ENCODE data around the gene ARMH3. TPM values are rescaled to one million over a fixed set of nuclear protein-coding genes. Genes with fewer than 3 reads are reported as not detected.

ARMH3 gene
- total and polyA plus RNA-seq, 10 of the 15 experiments (the other 5 are each of a cell fraction or from before 2014, with no cell fraction given): 13.0 to 33.0 (median 16.4) TPM

GRCh38 chr10:101956898-101957297 lies 99.1 kb downstream of the ARMH3 start:
- Histone ChIP-seq H3K27ac (ENCODE audit: control insufficient read depth, insufficient read depth) (no peak overlapping the region), H3K79me2 (ENCODE audit: control insufficient read depth, insufficient read depth, low read length) (no peaks in the 10 kb centered on the region), H3K36me3 (ENCODE audit: control insufficient read depth in 2 of 2, insufficient read depth in 2 of 2, low read length in 1 of 2) (peaks cover 3 to 35% of the 10 kb centered on the region in 2 experiments), H4K20me1 (ENCODE audit: control insufficient read depth, insufficient read depth) (no peaks in the 10 kb centered on the region), H2AFZ (ENCODE audit: control insufficient read depth, low read depth, low read length) (no peak overlapping the region), H3K9me3 (replicated peaks; ENCODE audit: control insufficient read depth, insufficient read depth, low read length) (no peaks in the 10 kb centered on the region; the same call in 2 of the 3 replicates), H3K4me2 (ENCODE audit: control insufficient read depth, insufficient read depth) (no peak overlapping the region), H3K4me1 (ENCODE audit: control insufficient read depth, insufficient read depth, low read length) (no peaks in the 10 kb centered on the region), H3K4me3 (no peak overlapping the region), H3K27me3 (replicated peaks in 1 of 2; ENCODE audit: control insufficient read depth in 2 of 2, insufficient read depth in 2 of 2, low read length in 1 of 2) (no peaks in the 10 kb centered on the region), H3K9ac (ENCODE audit: control insufficient read depth, insufficient read depth, low read length) (no peak overlapping the region)
- intact Hi-C loops (cut with micrococcal nuclease; ENCODE audit: unreplicated experiment) (no loop called here), in situ Hi-C loops (cut with MboI) (no loop called here)
- ChIA-PET SMC1A (ENCODE audit: uncharacterized antibody, unreplicated experiment) (interaction anchor here (0.9 to 8.1 kb wide), 8 partner anchors 11 to 68 kb away, joined by 3 to 45 read pairs (median 4); no protein-coding TSS in a partner anchor), CTCF (interaction anchor here (0.6 to 1.9 kb wide), 6 partner anchors 9 to 55 kb away, joined by 3 to 7 read pairs (median 4); no protein-coding TSS in a partner anchor), POLR2A (interaction anchor here (1.2 to 1.4 kb wide), 3 partner anchors 12 to 45 kb away, joined by 4 to 7 read pairs (median 6); no protein-coding TSS in a partner anchor), RAD21 (ENCODE audit: unreplicated experiment) (interaction anchor here (0.9 to 1.1 kb wide), 3 partner anchors 14 to 67 kb away, joined by 3 read pairs; no protein-coding TSS in a partner anchor)
- BruUV-seq (replicated peaks): no TSS peak
- TF ChIP-seq SUPT20H (IDR thresholded peaks at IDR 0.05; ENCODE audit: borderline replicate concordance, control insufficient read depth, low read depth, low read length): no peak
- no peak for TF ChIP-seq RUNX3 (IDR thresholded peaks at IDR 0.05; ENCODE audit: low read length)
- no peak for TF ChIP-seq YY1 (IDR thresholded peaks at IDR 0.05; ENCODE audit: low read depth, low read length)
- TF ChIP-seq SMAD5 (IDR thresholded peaks at IDR 0.05; ENCODE audit: low read depth): no peak
- no peak for TF ChIP-seq POU2F2 (IDR thresholded peaks at IDR 0.05; ENCODE audit: borderline replicate concordance, low read depth, low read length)
- TF ChIP-seq ZBTB4 (CRISPR knock-in tag; IDR thresholded peaks at IDR 0.05): no peak
- TF ChIP-seq DPF2 (IDR thresholded peaks at IDR 0.05): no peak
- no peak for TF ChIP-seq ZNF384 (IDR thresholded peaks at IDR 0.05; ENCODE audit: borderline replicate concordance, low read depth, low read length)
- DNase-seq (ENCODE audit: low read depth, low spot score) (no peak), FAIRE-seq (no peak), ATAC-seq (no peak)
- WGBS (ENCODE audit: insufficient coverage, insufficient replicate concordance, low lambda C conversion rate, missing lambda C conversion rate): 100% methylated on average over 1 of the region's 1 CpG
